Gastrocnemius medialis (tissue), 4 donors: ENCODE data around the gene CFAP92. TPM values are rescaled to one million over a fixed set of nuclear protein-coding genes. Genes with fewer than 3 reads are reported as not detected.

ENCODE experiments used
- ATAC-seq, 2 donors: fragments of 150-250 bp; one replicate each; pipeline ENCODE4 v1.9.1; 2016
- DNase-seq, 2 donors: peaks; one replicate each; pipeline ENCODE4 v3.0.0-alpha.2; 2019
- H3K27ac ChIP-seq, 4 donors: fragments of 200-600 bp; sonication (generic); 1 replicate in 1 of 4; 2 replicates in 3 of 4; pipeline ENCODE4 v1.5.1; 2016 to 2018; ENCODE audit warnings: mild to moderate bottlenecking in 2 of 4, moderate library complexity in 1 of 4
- H3K27me3 ChIP-seq, 3 donors: fragments of 200-600 bp; sonication (generic) in 2 of 3; 1 replicate in 1 of 3; 2 replicates in 2 of 3; pipeline versions ENCODE4 v1.5.1 to v1.6.0; 2016 to 2019; ENCODE audit warnings: mild to moderate bottlenecking in 1 of 3, moderate library complexity in 1 of 3
- H3K36me3 ChIP-seq, 2 donors: fragments of 200-600 bp; sonication (generic) in 1 of 2; one replicate each; pipeline ENCODE4 v1.5.1; 2017 to 2018
- H3K4me1 ChIP-seq, 2 donors: fragments of 200-600 bp; sonication (generic) in 1 of 2; one replicate each; pipeline ENCODE4 v1.5.1; 2016 to 2017; ENCODE audit warnings: mild to moderate bottlenecking in 2 of 2
- H3K4me3 ChIP-seq, 4 donors: fragments of 200-600 bp; sonication (generic) in 3 of 4; 1 replicate in 1 of 4; 2 replicates in 3 of 4; pipeline ENCODE4 v1.5.1; 2016 to 2019; ENCODE audit warnings: mild to moderate bottlenecking in 2 of 4
- H3K9me3 ChIP-seq, 3 donors: fragments of 200-600 bp; sonication (generic) in 2 of 3; 1 replicate in 1 of 3; 2 replicates in 2 of 3; pipeline ENCODE4 v1.5.1; 2016 to 2019
- POLR2A ChIP-seq, 2 donors: fragments of 450-650 bp; IDR thresholded peaks; one replicate each; pipeline ENCODE4 v1.6.1; 2017; ENCODE audit warnings: antibody characterized with exemption in 2 of 2, mild to moderate bottlenecking in 2 of 2, moderate library complexity in 2 of 2
- in situ Hi-C, 4 donors: fragments of 200-750 bp; cut with MboI; loops; one replicate each; pipeline versions ENCODE4 v1.15.0 to v1.8.0; 2017; ENCODE audit warnings: low sequenced_read_pairs in 4 of 4
- intact Hi-C: fragments of 100-400 bp; cut with DNase I; formaldehyde crosslinking; loops from one replicate; pipeline ENCODE4 v1.15.1; 2023; ENCODE audit warnings: low total_unique reads
- total RNA-seq, 4 donors: library from RNA; depleted of rRNA; stranded (reverse); fragments of >200 nt; gene quantifications; one replicate each; pipeline versions ENCODE4 v1.1.0 to v1.2.3, GENCODE V29; 2016
- TF ChIP-seq, protein P1 (sequence below), 5 experiments: fragments of 450-650 bp in 3 of 5; fragments of 200-600 bp in 2 of 5; sonication (generic) in 2 of 5; IDR thresholded peaks in 4 of 5; conservative IDR thresholded peaks in 1 of 5; 1 replicate in 4 of 5; 2 replicates in 1 of 5; pipeline ENCODE4 v1.5.1; 2016 to 2019; ENCODE audit warnings: antibody characterized with exemption in 5 of 5, mild to moderate bottlenecking in 3 of 5, moderate library complexity in 3 of 5

Gene CFAP92
- total RNA-seq, 4 donors from 2014 or later: 0.07 to 0.34 (median 0.20) TPM; not detected in 1

DNA sequence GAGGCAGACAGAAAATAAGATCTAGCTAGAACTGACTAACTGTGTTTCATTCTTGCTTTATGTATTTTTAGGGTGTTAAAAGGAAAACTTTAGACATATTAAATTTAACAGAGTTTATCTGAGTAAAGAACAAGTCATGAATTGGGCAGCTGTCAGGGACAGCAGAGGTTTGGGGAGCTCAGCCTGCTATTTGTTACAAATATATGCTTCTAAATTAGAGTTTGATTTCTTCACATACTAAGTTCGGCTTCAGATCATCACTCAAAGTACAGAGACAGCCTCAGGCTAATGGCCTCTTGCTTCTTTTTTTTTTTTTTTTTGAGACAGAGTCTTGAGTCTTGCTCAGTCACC is 29.1 kb upstream of the CFAP92 start:
- H3K27me3 ChIP-seq: no peaks in the 10 kb centered on the region
- no peaks in the 10 kb centered on the region for H3K9me3 ChIP-seq
- ATAC-seq (no peak), DNase-seq (no peak)
- peaks cover 19 to 23% of the 10 kb centered on the region in 2 donors for H3K4me1 ChIP-seq
- no peak for TF ChIP-seq POLR2A (IDR thresholded peaks at IDR 0.05)
- TF ChIP-seq, protein P1, sequence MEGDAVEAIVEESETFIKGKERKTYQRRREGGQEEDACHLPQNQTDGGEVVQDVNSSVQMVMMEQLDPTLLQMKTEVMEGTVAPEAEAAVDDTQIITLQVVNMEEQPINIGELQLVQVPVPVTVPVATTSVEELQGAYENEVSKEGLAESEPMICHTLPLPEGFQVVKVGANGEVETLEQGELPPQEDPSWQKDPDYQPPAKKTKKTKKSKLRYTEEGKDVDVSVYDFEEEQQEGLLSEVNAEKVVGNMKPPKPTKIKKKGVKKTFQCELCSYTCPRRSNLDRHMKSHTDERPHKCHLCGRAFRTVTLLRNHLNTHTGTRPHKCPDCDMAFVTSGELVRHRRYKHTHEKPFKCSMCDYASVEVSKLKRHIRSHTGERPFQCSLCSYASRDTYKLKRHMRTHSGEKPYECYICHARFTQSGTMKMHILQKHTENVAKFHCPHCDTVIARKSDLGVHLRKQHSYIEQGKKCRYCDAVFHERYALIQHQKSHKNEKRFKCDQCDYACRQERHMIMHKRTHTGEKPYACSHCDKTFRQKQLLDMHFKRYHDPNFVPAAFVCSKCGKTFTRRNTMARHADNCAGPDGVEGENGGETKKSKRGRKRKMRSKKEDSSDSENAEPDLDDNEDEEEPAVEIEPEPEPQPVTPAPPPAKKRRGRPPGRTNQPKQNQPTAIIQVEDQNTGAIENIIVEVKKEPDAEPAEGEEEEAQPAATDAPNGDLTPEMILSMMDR (IDR thresholded peaks at IDR 0.05 in 4 of 5, conservative IDR thresholded peaks at IDR 0.05 in 1 of 5): no peak
- intact Hi-C loops (no loop called here), in situ Hi-C loops (no loop called here)
- no peak overlapping the region for H3K4me3 ChIP-seq
- H3K27ac ChIP-seq: peak overlapping the region in 3 of 4 donors; percentile 58 to 62 (median 60)
- H3K36me3 ChIP-seq: no peaks in the 10 kb centered on the region

DNA sequence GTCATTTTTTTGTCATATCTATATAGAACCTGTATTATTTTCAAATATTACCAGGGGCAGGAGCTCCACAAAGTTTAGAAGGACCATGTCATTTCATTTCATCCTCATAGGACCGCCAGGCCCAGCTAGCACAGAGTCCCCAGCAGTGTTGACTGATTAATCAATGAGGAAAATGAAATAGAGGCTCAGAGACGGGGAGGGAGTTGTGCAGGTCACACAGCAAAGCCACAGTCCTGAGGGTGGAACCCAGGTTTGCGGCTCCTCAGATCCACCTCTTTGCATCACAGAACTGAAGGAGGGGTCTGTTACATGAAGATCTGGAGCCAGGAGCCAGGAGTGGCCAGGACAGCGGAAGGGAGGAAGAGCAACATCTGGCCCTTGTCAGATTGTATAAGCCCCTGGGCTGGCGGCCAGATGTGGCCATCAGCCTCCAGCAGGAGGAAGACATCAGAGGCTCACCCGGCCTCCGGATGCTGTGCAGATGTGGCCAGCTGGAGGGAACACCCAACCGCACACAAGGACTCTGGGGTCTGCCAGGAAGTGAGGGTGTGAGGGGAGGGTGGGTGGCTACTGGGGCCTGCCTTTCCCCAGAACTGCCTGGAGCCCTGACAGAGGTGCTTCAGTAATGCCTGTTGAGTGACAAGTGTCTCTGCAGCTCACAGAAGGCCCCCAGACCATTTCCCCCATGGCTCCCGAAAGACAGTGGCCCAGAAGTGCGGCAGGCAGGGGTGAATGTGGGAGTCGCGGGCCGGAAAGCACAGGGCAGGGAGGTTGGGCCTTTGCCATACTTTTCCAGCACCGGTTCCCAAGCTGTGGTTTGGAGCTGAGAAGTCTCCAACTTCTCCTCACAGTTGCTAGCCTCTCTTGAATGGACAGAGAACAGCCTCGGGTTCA is 28.5 kb upstream of the CFAP92 start:
- no peak for ATAC-seq

DNA sequence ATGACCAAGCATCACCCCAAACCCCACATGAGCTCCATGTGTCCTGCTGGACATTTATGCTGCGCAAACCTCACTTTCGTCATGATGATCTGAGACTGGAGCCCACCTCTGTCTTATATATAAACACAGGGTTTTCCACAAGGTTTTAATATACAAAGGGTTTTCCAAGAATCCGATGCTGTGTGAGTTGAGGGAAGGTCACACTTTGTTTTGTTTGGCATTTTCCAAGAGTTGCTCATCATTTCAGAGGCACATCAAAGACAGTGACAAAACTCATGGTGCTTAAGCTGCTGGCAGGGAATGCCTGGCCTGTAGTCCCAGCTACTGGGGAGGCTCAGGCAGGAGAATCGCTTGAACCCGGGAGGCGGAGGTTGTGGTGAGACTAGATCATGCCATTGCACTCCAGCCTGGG is 27.3 kb upstream of the CFAP92 start:
- TF ChIP-seq, protein P1 (IDR thresholded peaks at IDR 0.05 in 4 of 5, conservative IDR thresholded peaks at IDR 0.05 in 1 of 5): no peak
- TF ChIP-seq POLR2A (IDR thresholded peaks at IDR 0.05): no peak
- Histone ChIP-seq H3K4me1 (peaks cover 27 to 28% of the 10 kb centered on the region in 2 donors), H3K27me3 (no peaks in the 10 kb centered on the region), H3K27ac (no peak overlapping the region), H3K9me3 (no peaks in the 10 kb centered on the region), H3K36me3 (no peaks in the 10 kb centered on the region), H3K4me3 (no peak overlapping the region)
- intact Hi-C loops: no loop called here
- in situ Hi-C loops: no loop called here
- ATAC-seq (no peak), DNase-seq (no peak)

More for the DNA sequence above, 28.5 kb upstream of the CFAP92 start:
- no peak overlapping the region for H3K4me3 ChIP-seq
- in situ Hi-C loops (no loop called here), intact Hi-C loops (no loop called here)
- peak overlapping the region; percentile 44 to 62 (median 59) for H3K27ac ChIP-seq
- TF ChIP-seq POLR2A (IDR thresholded peaks at IDR 0.05): no peak
- TF ChIP-seq, protein P1 (IDR thresholded peaks at IDR 0.05 in 4 of 5, conservative IDR thresholded peaks at IDR 0.05 in 1 of 5): no peak
- peak in 1 of 2 donors; percentile 49 for DNase-seq
- peaks cover 24 to 28% of the 10 kb centered on the region in 2 donors for H3K4me1 ChIP-seq
- H3K27me3 ChIP-seq: no peaks in the 10 kb centered on the region
- no peaks in the 10 kb centered on the region for H3K9me3 ChIP-seq
- no peaks in the 10 kb centered on the region for H3K36me3 ChIP-seq

DNA sequence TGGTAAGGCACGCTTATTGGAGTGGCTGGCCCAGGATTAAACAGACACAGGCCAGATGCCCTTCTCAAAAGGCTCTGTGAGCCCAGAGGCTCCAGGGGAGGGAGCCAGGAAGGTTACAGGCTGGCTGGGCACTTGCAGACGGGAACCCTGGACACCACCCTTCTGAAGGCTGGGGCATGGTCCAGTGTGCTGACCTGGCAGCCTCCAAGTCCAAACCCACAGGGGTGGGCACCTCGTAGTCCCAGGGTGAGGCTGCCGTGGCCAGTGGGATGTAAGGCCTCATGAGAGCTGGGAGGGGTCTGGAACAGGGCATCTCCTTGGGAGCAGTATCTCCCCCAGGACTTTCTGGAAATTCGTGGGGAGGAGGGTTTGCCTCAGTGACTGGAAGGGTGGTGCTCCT is 26.8 kb upstream of the CFAP92 start:
- TF ChIP-seq POLR2A (IDR thresholded peaks at IDR 0.05): no peak
- TF ChIP-seq, protein P1 (IDR thresholded peaks at IDR 0.05 in 4 of 5, conservative IDR thresholded peaks at IDR 0.05 in 1 of 5): no peak
- no peak overlapping the region for H3K4me3 ChIP-seq
- intact Hi-C loops (no loop called here), in situ Hi-C loops (no loop called here)
- H3K27ac ChIP-seq: no peak overlapping the region
- H3K27me3 ChIP-seq: no peaks in the 10 kb centered on the region
- DNase-seq (no peak), ATAC-seq (no peak)
- H3K36me3 ChIP-seq: no peaks in the 10 kb centered on the region
- no peaks in the 10 kb centered on the region for H3K9me3 ChIP-seq
- peaks cover 23 to 26% of the 10 kb centered on the region in 2 donors for H3K4me1 ChIP-seq
